Fibroblast of upper back skin (primary cell): ENCODE measurements around the gene TMED4.

Experiments used
- DNase-seq: peaks from one replicate; pipeline ENCODE4 v3.0.0-alpha.2; 2013

The TMED4 gene

DNA sequence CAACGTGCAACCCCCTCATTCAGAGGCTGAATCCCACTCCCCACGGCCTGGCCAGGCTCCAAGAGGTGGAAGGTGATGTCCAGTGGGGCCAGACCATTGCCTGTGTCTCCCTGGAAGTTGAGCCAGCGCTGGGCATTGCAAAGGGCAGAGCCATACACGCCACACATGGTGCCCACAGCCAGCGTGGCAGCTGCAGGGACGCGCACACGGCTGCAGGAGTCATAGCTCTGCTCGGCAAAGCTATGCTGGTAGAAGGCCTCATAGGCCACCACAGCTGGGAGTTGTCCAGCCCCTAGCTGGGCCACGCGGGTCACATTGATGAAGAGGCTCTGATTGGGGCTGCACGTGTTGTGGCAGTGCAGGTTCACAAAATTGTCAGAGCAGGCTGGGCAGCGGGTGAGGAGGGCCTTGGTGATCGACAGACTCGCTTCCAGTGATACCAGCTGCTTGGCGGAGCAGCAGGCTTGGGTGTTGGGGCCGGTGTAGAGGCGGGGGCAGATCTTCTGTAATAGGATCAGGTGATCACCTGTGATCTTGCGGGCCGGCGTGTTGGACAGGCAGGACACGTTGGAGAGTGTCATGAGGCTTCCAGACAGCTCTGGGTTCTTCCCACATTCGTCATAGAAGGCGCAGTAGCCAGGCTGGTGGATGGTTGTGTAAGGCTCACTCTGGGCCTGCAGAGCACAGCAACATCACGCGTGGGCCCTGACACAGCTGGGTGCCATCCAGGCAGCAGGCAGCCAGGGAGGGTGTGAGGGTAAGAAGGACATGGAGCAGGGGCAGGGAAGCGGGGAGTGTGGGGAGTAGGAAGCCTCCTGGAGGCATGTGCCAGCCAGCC lies 42.1 kb downstream of the TMED4 start:
- DNase-seq = no peak

DNA sequence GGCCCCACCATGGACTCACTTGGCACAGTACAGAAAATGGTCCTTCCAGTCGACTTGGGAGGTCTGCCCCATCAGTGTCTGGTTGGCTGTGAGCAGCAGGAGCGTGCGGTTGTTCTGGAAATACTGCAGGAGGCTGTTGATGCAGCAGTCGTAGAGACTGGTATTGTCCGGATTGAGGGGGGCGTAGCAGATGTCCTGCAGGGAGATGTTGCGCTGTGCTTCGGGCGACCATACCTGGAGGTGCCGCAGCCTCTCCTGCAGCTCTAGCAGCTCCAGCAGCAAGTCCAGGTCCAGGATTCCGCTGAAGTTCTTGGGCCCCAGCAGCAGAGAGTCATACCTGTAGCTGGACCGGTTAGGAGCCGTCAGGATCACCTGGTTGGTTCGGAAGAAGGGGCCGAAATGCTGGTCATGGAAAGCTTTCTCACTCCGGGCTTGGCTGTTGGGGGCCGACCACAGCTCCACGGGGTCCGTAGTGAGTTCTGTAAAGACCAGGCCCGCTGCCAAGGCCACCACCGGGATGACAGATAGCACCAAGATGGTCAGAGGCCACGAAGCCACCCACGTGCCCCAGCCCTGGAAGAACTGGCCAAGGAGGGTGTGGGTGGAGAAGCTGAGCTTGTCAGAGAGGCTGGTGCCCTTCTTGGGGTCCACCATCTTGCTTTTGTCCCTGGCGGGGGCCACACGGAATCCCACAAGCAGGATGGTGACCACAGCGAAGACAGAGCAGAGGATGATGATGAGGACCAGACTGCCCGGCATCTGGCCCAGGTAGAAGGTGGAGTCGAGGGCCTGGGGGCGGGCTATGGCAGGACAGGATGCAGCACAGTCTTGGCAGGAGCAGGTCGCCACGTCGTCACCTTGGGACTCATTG lies 43.0 kb downstream of the TMED4 start:
- no peak for DNase-seq

DNA sequence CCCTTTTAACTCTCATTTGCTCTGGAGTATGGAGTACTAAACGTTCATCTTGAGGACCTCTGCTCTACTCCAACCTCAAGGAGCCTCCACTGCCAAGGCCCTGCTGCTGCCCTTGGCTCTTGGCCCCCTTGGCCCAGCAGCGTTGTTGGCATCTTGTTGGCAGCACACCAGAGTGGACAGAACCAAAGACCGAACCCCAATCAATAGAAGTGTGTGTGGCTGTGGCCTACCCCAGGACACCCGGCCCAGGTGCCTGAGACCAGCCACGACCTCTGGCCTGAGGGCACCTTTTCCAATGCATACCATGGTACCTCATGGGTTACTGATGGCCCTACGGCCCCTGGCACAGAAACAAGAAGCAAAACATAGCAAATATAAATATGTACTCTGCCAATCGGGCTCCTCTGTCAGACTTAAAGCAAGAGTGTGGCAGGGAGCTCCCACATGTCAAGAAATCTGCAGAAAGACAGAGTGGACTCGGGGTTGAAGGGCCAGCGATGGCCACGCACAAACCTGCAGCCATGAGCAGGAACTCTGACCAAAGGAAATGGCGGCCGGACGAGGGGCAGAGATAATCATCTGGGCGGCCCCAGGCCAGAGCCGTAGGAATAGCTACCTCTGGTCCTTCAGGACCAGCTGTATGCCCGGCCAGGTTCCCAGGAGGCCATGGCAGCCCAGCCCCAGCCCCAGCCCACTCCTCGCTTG lies 43.8 kb downstream of the TMED4 start:
- DNase-seq = no peak

DNA sequence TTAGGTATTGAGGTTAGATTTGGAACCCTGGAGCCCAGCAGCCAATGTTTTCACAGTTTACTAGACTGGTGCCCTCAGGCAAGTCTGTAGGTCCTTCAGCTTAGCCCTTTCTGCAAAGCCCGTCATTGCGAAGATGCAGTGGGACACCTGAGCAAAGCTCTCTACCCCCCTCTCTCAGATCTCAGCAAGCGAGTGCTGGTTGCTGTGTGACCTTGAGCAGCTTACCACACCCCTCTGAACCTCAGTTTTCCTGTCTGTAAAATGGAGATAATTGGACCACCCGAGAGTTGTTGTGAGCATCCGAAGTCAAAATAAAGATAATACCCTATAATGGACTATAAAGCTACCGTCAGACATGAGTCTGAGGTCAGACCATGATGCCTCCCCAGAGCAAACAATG lies 44.6 kb downstream of the TMED4 start:
- no peak for DNase-seq

DNA sequence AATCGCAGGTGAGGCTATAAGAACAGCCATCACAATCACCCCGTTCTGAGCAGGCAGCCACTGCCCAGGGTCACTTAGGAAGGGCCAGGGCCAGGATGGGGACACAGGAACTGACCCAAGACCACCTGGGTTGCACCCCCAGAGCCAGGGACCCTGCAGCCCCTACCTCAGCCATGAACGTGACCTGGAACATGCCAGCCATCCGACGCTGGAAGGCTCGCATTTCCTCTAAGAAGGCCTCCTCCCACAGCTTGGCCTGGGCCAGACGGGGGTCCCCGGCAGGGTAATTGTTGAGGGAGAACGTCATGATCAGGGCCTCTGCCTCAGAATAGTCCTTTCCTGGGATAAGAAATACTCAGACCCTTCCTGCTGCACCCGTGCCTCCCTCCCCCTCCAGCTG lies 45.9 kb downstream of the TMED4 start:
- no peak for DNase-seq

DNA sequence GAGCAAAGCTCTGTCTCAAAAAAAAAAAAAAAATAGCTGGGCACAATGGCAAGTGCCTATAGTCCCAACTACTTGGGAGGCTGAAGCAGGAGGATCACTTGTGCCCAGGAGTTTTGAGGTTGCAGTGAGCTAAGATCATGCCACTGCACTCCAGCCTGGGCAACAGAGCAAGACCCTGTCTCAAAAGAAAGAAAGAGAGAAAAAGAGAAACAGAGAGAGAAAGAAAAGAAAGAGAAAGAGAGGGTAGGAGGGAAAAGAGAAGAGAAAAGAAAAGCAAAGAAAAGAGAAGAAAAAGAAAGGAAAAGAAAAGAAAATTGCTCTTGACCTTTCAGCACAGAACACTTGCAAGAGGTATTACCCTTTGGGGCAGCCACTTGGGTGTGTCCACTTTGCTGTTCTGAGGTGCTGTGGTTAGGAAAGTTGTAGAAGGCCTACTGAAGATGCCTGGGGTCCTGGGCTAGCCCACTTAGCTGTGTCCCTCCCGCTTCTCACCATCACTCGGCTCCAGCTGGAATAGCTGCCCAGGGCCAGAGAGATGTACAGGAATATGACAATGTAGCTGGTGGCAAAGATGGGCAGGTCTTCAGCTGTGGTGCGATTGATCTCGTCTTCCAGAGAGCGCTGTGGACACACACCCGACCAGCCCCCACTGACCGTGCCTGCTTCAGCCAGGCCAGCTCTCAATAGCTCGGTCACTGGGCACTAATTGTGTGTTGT lies 46.5 kb downstream of the TMED4 start:
- DNase-seq = no peak

DNA sequence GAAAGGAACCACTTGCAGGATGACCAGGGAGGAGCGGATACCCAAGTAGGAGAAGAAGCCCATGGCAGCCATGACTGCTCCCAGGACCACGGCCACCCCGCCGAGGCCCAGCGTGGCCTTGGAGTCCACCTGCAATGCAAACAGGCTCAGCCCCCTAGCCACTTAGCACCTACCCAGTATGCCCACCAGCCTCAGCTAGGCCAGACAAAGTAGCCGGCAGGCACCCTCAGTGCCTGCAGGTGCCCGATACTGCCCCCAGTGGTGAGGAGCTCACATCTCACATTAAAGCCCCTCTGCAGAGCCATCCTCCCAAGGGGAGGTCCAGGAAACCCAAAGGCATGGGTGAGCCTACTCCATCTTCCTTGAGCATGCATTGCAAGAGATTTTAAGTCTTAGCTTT lies 47.5 kb downstream of the TMED4 start:
- DNase-seq = peak; percentile 24

DNA sequence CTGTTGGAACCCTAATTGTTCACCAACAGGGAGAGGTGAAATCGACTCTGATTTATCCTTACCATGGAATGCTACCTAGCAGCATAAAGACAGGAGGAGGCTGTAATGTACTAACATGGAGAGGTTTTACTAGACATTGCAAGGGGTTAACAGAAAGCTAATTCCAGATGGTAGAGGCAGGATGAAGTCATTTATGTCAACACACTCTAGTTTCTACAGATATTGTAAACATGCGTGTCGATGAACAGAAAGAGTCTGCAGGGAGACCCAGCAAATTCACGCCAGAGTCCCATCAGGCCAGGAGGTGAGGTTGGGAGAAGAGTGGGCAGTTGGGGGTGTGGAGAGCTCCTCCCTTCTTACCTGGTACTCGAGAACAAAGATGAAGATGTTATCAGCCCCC lies 47.9 kb downstream of the TMED4 start:
- DNase-seq = no peak

DNA sequence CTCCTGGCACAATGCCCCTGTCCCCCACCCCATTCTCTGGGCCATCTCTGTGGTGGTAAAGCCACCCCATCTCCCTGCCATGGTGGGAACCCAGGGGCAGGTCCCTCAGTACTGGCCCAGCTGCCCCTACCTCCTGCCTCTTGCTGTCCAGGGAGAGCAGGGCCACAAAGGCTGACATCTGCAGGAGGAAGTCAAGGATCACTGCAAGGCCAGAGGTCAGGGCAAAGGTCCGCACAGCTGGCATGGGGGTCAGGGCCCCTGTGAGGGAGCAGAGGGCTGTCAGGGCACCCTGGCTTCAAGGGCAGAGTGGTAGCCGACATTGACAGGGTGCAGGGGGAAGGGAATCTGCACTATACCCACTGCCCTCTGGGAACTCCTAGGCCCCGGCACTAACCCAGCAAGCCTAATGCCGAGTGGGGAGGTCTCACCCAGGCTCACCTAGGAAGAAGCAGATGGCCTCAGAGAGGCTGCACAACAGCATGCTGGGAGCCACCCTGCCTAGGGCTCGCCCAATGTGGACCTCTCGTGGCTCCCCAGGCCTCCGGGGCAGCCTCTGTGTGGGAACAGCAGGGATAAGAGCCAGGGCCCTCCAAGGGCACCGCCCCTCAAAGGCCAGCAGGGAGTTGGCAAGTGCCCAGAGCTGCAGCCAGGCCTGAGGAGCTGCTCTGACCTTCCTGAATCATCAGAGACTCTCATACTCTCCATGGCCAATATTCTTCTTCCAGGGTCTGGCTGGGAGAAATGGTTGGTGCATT lies 48.6 kb downstream of the TMED4 start:
- DNase-seq = no peak

DNA sequence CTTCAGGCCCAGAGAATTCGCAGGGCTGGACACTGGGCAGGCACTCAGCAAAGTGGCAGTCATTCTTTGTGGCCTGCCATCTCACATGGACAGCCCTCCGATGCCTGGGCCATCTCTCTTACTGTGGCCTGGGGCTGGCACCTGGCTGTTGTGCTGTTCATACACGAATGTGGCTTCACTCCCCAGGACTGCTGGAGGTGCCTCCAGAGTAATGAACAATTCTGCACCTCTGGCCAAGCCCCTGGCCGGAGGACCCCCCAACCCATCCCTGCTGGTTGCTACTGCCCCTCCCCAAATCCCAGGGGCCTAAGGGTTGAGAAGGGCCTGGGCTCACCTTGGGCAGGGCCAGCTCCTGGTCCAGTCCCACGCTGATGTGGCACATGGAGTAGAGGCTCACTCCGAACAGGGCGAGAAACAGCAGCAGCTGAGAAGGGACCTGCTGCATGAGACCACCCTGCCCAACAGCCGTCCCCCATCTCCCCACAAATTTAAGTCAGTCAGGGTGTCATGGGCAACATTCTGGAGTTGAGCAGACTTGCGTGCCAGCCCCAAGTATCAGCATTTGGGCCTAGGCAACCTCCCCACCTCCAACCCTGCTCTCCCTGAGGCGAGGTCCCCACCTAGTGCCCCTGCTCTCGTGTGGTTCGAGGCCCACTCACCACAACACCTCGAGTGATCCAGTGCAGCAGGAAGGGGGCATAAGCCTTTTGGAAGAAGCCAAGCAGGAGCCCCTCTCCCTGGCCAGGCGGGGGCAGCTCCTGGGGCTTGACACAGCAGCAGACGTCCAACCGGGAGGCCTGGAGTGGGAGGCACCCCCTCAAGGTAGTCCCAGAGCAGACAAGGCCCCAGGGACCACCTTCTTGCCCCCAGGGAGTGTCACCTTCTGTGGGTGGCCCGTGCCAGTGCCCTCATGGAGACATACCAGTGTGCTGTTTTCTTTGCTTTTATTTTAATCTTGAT lies 50.3 kb downstream of the TMED4 start:
- DNase-seq = no peak

DNA sequence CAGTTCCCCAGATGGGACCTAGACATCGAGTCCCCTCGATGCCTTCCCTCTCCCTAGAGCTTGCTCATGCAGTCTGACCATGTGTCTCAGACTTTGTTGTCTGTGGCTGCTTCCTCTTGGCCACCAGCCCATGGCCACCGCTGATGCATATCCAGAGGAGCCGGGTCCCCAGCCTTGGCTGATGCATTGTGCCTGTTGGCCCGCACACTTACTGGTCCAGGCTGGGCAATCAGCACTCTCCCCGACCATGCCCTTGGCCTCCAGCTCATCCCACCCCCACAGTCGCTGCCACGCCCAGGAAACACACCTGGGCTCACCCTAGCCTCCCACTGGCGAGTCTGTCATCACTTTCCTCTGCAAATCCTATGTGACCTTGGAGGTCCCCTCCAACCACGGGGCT lies 51.0 kb downstream of the TMED4 start:
- no peak for DNase-seq
